HepG2 (cell line): Measurements from ENCODE around the gene SERBP1. TPM values are rescaled to one million over a fixed set of nuclear protein-coding genes. Genes with fewer than 3 reads are reported as not detected.

ENCODE experiments used
- ARID4A ChIP-seq: sonication (generic); formaldehyde crosslinking; IDR thresholded peaks from 2 replicates; pipeline ENCODE4 v1.5.0; 2020; ENCODE audit warnings: mild to moderate bottlenecking, missing genetic modification reagents, borderline replicate concordance
- ATF4 ChIP-seq, 2 experiments: fragments of 450-650 bp in 1 of 2; sonication (generic) in 1 of 2; formaldehyde crosslinking; IDR thresholded peaks; 2 replicates each; pipeline versions ENCODE4 v1.5.0 to v1.8.0; 2020 to 2022; ENCODE audit warnings: mild to moderate bottlenecking in 1 of 2, missing genetic modification reagents in 1 of 2
- CEBPB ChIP-seq: IDR thresholded peaks from 2 replicates; pipeline ENCODE4 v1.6.1; 2011; ENCODE audit warnings: low read depth, low read length, improper control_type of control experiment, borderline replicate concordance
- DMAP1 ChIP-seq: IDR thresholded peaks from 2 replicates; pipeline ENCODE4 v1.6.1; 2016
- GFI1 ChIP-seq: sonication (generic); formaldehyde crosslinking; IDR thresholded peaks from 2 replicates; pipeline ENCODE4 v1.5.0; 2020; ENCODE audit warnings: missing genetic modification reagents, mild to moderate bottlenecking, borderline replicate concordance
- MYPOP ChIP-seq: sonication (generic); formaldehyde crosslinking; IDR thresholded peaks from 2 replicates; pipeline ENCODE4 v1.8.1; 2023; ENCODE audit warnings: mild to moderate bottlenecking, moderate library complexity, missing genetic modification reagents
- NCOA2 ChIP-seq: sonication (generic); formaldehyde crosslinking; IDR thresholded peaks from 2 replicates; pipeline ENCODE4 v1.8.0; 2022; ENCODE audit warnings: inconsistent platforms
- NFIC ChIP-seq: IDR thresholded peaks from 2 replicates; pipeline ENCODE4 v1.6.1; 2012; ENCODE audit warnings: mild to moderate bottlenecking, low read length, inconsistent platforms
- NFKB2 ChIP-seq: sonication (generic); formaldehyde crosslinking; IDR thresholded peaks from 2 replicates; pipeline ENCODE4 v1.4.0; 2020; ENCODE audit warnings: missing genetic modification reagents, borderline replicate concordance
- SMAD1 ChIP-seq: sonication (generic); formaldehyde crosslinking; IDR thresholded peaks from 2 replicates; pipeline ENCODE4 v1.4.0; 2020; ENCODE audit warnings: missing genetic modification reagents, low read depth, mild to moderate bottlenecking, borderline replicate concordance
- ZNF362 ChIP-seq: sonication (generic); formaldehyde crosslinking; IDR thresholded peaks from 2 replicates; pipeline ENCODE4 v1.4.0; 2020; ENCODE audit warnings: missing genetic modification reagents, mild to moderate bottlenecking, borderline replicate concordance
- ZNF512B ChIP-seq: sonication (generic); formaldehyde crosslinking; IDR thresholded peaks from 2 replicates; pipeline ENCODE4 v1.5.1; 2020; ENCODE audit warnings: missing genetic modification reagents, mild to moderate bottlenecking, borderline replicate concordance
- polyA plus RNA-seq, 8 experiments: library from polyadenylated mRNA; depleted of rRNA in 3 of 8; stranded (reverse) in 7 of 8; unstranded in 1 of 8; fragments of >200 nt; fragmentation: Illumina TruSeq in 4 of 8; extraction: Trizol in 4 of 8; gene quantifications; 2 replicates each; pipeline versions ENCODE4 v1.2.1 to v1.2.3, GENCODE V29; 2011 to 2016; ENCODE audit warnings: low read depth in 4 of 8, missing spikeins in 1 of 8, mixed read lengths in 1 of 8; ENCODE audit not compliant: insufficient read depth in 1 of 8
- total RNA-seq, 5 experiments: library from RNA; depleted of rRNA; stranded (reverse); fragments of >200 nt; fragmentation: Illumina TruSeq; extraction: Trizol; gene quantifications; 2 replicates each; pipeline ENCODE4 v1.2.3, GENCODE V29; 2016; ENCODE audit warnings: low read depth in 1 of 5
- TF ChIP-seq, protein P1 (sequence below): IDR thresholded peaks from 2 replicates; pipeline ENCODE4 v1.6.1; 2016; ENCODE audit warnings: low read depth
- TF ChIP-seq, protein P2 (sequence below): IDR thresholded peaks from 2 replicates; pipeline ENCODE4 v1.6.1; 2012; ENCODE audit warnings: inconsistent platforms

The SERBP1 gene
- total and polyA plus RNA-seq, 2 of the 13 experiments (the other 11 are each of a cell fraction or from before 2014, with no cell fraction given), result 175 to 281 TPM

GRCh38 chr1:67429011-67429527 is 1.1 kb downstream of the SERBP1 start (continued):
- TF ChIP-seq NFKB2 (CRISPR knock-in tag) (no peak), SMAD1 (CRISPR knock-in tag) (no peak), ARID4A (CRISPR knock-in tag) (peak; percentile 59), MYPOP (CRISPR knock-in tag) (0 out of 2 replicates have a peak, but pooled peaks have one; percentile 10), NCOA2 (peak; percentile 19; the same call in 1 of the 2 replicates), ZNF362 (CRISPR knock-in tag) (peak; percentile 22; the same call in 1 of the 2 replicates), GFI1 (CRISPR knock-in tag) (no peak), DMAP1 (CRISPR knock-in tag) (0 out of 2 replicates have a peak, but pooled peaks have one; percentile 39), CEBPB (no peak), ZNF512B (CRISPR knock-in tag) (no peak), NFIC (no peak), ATF4 (CRISPR knock-in tag; IDR thresholded peaks at IDR 0.05) (0 out of 4 replicates have a peak, but pooled peaks of 1 of the 2 experiments have one; percentile 20)
- TF ChIP-seq, protein P1, sequence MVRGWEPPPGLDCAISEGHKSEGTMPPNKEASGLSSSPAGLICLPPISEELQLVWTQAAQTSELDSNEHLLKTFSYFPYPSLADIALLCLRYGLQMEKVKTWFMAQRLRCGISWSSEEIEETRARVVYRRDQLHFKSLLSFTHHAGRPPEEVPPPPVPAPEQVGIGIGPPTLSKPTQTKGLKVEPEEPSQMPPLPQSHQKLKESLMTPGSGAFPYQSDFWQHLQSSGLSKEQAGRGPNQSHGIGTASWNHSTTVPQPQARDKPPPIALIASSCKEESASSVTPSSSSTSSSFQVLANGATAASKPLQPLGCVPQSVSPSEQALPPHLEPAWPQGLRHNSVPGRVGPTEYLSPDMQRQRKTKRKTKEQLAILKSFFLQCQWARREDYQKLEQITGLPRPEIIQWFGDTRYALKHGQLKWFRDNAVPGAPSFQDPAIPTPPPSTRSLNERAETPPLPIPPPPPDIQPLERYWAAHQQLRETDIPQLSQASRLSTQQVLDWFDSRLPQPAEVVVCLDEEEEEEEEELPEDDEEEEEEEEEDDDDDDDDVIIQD (CRISPR knock-in tag), result no peak
- TF ChIP-seq, protein P2, sequence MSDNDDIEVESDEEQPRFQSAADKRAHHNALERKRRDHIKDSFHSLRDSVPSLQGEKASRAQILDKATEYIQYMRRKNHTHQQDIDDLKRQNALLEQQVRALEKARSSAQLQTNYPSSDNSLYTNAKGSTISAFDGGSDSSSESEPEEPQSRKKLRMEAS, result peak; percentile 73
